ENCODE results near the gene IL17B.
A peak's percentile ranks its signal among the peaks of the same experiment; 100 is the strongest.

The IL17B gene

GRCh38 chr5:149376711-149377447 lies 2.2 kb downstream of the IL17B start:
- Histone ChIP-seq H3K4me1 (ENCODE audit: control insufficient read depth, insufficient read depth, low read length, poor library complexity, severe bottlenecking) (no peaks in the 10 kb centered on the region), H3K27me3 (replicated peaks; ENCODE audit: control insufficient read depth, insufficient read depth, low read length, poor library complexity, severe bottlenecking) (no peaks in the 10 kb centered on the region), H3K27ac (ENCODE audit: insufficient read depth, low read length, poor library complexity, severe bottlenecking) (no peak overlapping the region), H3K36me3 (ENCODE audit: control insufficient read depth, insufficient read depth, low read length) (no peaks in the 10 kb centered on the region), H3K9me3 (ENCODE audit: control insufficient read depth, low read length) (no peaks in the 10 kb centered on the region), H3K4me3 (ENCODE audit: insufficient read depth, low read depth, low read length, poor library complexity, severe bottlenecking) (no peak overlapping the region)
- no peak for DNase-seq

- Histone ChIP-seq H3K4me1 (ENCODE audit: control insufficient read depth, insufficient read depth, low read length, poor library complexity, severe bottlenecking) (no peaks in the 10 kb centered on the region), H3K9me3 (ENCODE audit: control insufficient read depth, low read length) (no peaks in the 10 kb centered on the region), H3K27ac (ENCODE audit: insufficient read depth, low read length, poor library complexity, severe bottlenecking) (no peak overlapping the region), H3K27me3 (replicated peaks; ENCODE audit: control insufficient read depth, insufficient read depth, low read length, poor library complexity, severe bottlenecking) (no peaks in the 10 kb centered on the region), H3K4me3 (ENCODE audit: insufficient read depth, low read depth, low read length, poor library complexity, severe bottlenecking) (no peak overlapping the region), H3K36me3 (ENCODE audit: control insufficient read depth, insufficient read depth, low read length) (no peaks in the 10 kb centered on the region)
- no peak for DNase-seq
Measured at GRCh38 chr5:149376104-149376503, 3.0 kb downstream of the IL17B start.

- Histone ChIP-seq H3K4me1 (ENCODE audit: control insufficient read depth, insufficient read depth, low read length, poor library complexity, severe bottlenecking) (no peaks in the 10 kb centered on the region), H3K27me3 (replicated peaks; ENCODE audit: control insufficient read depth, insufficient read depth, low read length, poor library complexity, severe bottlenecking) (no peaks in the 10 kb centered on the region), H3K27ac (ENCODE audit: insufficient read depth, low read length, poor library complexity, severe bottlenecking) (no peak overlapping the region), H3K4me3 (ENCODE audit: insufficient read depth, low read depth, low read length, poor library complexity, severe bottlenecking) (no peak overlapping the region), H3K36me3 (ENCODE audit: control insufficient read depth, insufficient read depth, low read length) (no peaks in the 10 kb centered on the region), H3K9me3 (ENCODE audit: control insufficient read depth, low read length) (no peaks in the 10 kb centered on the region)
- DNase-seq = no peak
Measured at GRCh38 chr5:149375434-149375833, 3.7 kb downstream of the IL17B start.

- no peak overlapping the region for H3K27ac ChIP-seq (ENCODE audit: insufficient read depth, low read length, poor library complexity, severe bottlenecking)
- no peaks in the 10 kb centered on the region for H3K36me3 ChIP-seq (ENCODE audit: control insufficient read depth, insufficient read depth, low read length)
- H3K27me3 ChIP-seq (replicated peaks; ENCODE audit: control insufficient read depth, insufficient read depth, low read length, poor library complexity, severe bottlenecking) = no peaks in the 10 kb centered on the region
- no peaks in the 10 kb centered on the region for H3K9me3 ChIP-seq (ENCODE audit: control insufficient read depth, low read length)
- H3K4me3 ChIP-seq (ENCODE audit: insufficient read depth, low read depth, low read length, poor library complexity, severe bottlenecking) = no peak overlapping the region
- no peak for DNase-seq
- H3K4me1 ChIP-seq (ENCODE audit: control insufficient read depth, insufficient read depth, low read length, poor library complexity, severe bottlenecking) = no peaks in the 10 kb centered on the region
Measured at GRCh38 chr5:149374801-149375200, 4.3 kb downstream of the IL17B start.

GRCh38 chr5:149374303-149374702 lies 4.8 kb downstream of the IL17B start:
- no peaks in the 10 kb centered on the region for H3K27me3 ChIP-seq (replicated peaks; ENCODE audit: control insufficient read depth, insufficient read depth, low read length, poor library complexity, severe bottlenecking)
- H3K27ac ChIP-seq (ENCODE audit: insufficient read depth, low read length, poor library complexity, severe bottlenecking) = no peak overlapping the region
- no peaks in the 10 kb centered on the region for H3K36me3 ChIP-seq (ENCODE audit: control insufficient read depth, insufficient read depth, low read length)
- no peaks in the 10 kb centered on the region for H3K4me1 ChIP-seq (ENCODE audit: control insufficient read depth, insufficient read depth, low read length, poor library complexity, severe bottlenecking)
- no peaks in the 10 kb centered on the region for H3K9me3 ChIP-seq (ENCODE audit: control insufficient read depth, low read length)
- no peak for DNase-seq
- H3K4me3 ChIP-seq (ENCODE audit: insufficient read depth, low read depth, low read length, poor library complexity, severe bottlenecking) = no peak overlapping the region

GRCh38 chr5:149372932-149373331 lies 6.2 kb downstream of the IL17B start:
- Histone ChIP-seq H3K4me3 (ENCODE audit: insufficient read depth, low read depth, low read length, poor library complexity, severe bottlenecking) (no peak overlapping the region), H3K27ac (ENCODE audit: insufficient read depth, low read length, poor library complexity, severe bottlenecking) (no peak overlapping the region), H3K27me3 (replicated peaks; ENCODE audit: control insufficient read depth, insufficient read depth, low read length, poor library complexity, severe bottlenecking) (no peaks in the 10 kb centered on the region), H3K4me1 (ENCODE audit: control insufficient read depth, insufficient read depth, low read length, poor library complexity, severe bottlenecking) (no peaks in the 10 kb centered on the region), H3K9me3 (ENCODE audit: control insufficient read depth, low read length) (no peaks in the 10 kb centered on the region), H3K36me3 (ENCODE audit: control insufficient read depth, insufficient read depth, low read length) (no peaks in the 10 kb centered on the region)
- no peak for DNase-seq

- no peak overlapping the region for H3K27ac ChIP-seq (ENCODE audit: insufficient read depth, low read length, poor library complexity, severe bottlenecking)
- no peak for DNase-seq
- no peak overlapping the region for H3K4me3 ChIP-seq (ENCODE audit: insufficient read depth, low read depth, low read length, poor library complexity, severe bottlenecking)
- no peaks in the 10 kb centered on the region for H3K4me1 ChIP-seq (ENCODE audit: control insufficient read depth, insufficient read depth, low read length, poor library complexity, severe bottlenecking)
- H3K9me3 ChIP-seq (ENCODE audit: control insufficient read depth, low read length) = no peaks in the 10 kb centered on the region
- H3K36me3 ChIP-seq (ENCODE audit: control insufficient read depth, insufficient read depth, low read length) = no peaks in the 10 kb centered on the region
- H3K27me3 ChIP-seq (replicated peaks; ENCODE audit: control insufficient read depth, insufficient read depth, low read length, poor library complexity, severe bottlenecking) = no peaks in the 10 kb centered on the region
Measured at GRCh38 chr5:149372076-149372795, 6.9 kb downstream of the IL17B start.

- no peak overlapping the region for H3K4me3 ChIP-seq (ENCODE audit: insufficient read depth, low read depth, low read length, poor library complexity, severe bottlenecking)
- H3K27me3 ChIP-seq (replicated peaks; ENCODE audit: control insufficient read depth, insufficient read depth, low read length, poor library complexity, severe bottlenecking) = no peaks in the 10 kb centered on the region
- no peaks in the 10 kb centered on the region for H3K4me1 ChIP-seq (ENCODE audit: control insufficient read depth, insufficient read depth, low read length, poor library complexity, severe bottlenecking)
- H3K36me3 ChIP-seq (ENCODE audit: control insufficient read depth, insufficient read depth, low read length) = no peaks in the 10 kb centered on the region
- peak; percentile 36 to 58 (median 41) for DNase-seq
- H3K27ac ChIP-seq (ENCODE audit: insufficient read depth, low read length, poor library complexity, severe bottlenecking) = no peak overlapping the region
- no peaks in the 10 kb centered on the region for H3K9me3 ChIP-seq (ENCODE audit: control insufficient read depth, low read length)
Measured at GRCh38 chr5:149371296-149371962, 7.7 kb downstream of the IL17B start.

- H3K4me3 ChIP-seq (ENCODE audit: insufficient read depth, low read depth, low read length, poor library complexity, severe bottlenecking) = no peak overlapping the region
- H3K27ac ChIP-seq (ENCODE audit: insufficient read depth, low read length, poor library complexity, severe bottlenecking) = no peak overlapping the region
- no peaks in the 10 kb centered on the region for H3K9me3 ChIP-seq (ENCODE audit: control insufficient read depth, low read length)
- H3K36me3 ChIP-seq (ENCODE audit: control insufficient read depth, insufficient read depth, low read length) = no peaks in the 10 kb centered on the region
- H3K4me1 ChIP-seq (ENCODE audit: control insufficient read depth, insufficient read depth, low read length, poor library complexity, severe bottlenecking) = no peaks in the 10 kb centered on the region
- no peaks in the 10 kb centered on the region for H3K27me3 ChIP-seq (replicated peaks; ENCODE audit: control insufficient read depth, insufficient read depth, low read length, poor library complexity, severe bottlenecking)
- no peak for DNase-seq
Measured at GRCh38 chr5:149370878-149371277, 8.2 kb downstream of the IL17B start.

Data from effector memory CD4-positive, alpha-beta T cell (primary cell).